22Rv1 (cell line): Measurements from ENCODE around the gene PPEF1.

ENCODE experiments used
- H3K27ac ChIP-seq: fragments of 450-650 bp; 2 replicates; pipeline ENCODE4 v1.5.1; 2017
- ZFX ChIP-seq: fragments of 450-650 bp; IDR thresholded peaks from 2 replicates; pipeline ENCODE4 v1.6.1; 2017; ENCODE audit warnings: antibody characterized with exemption, borderline replicate concordance
- TF ChIP-seq, protein P1 (sequence below): fragments of 450-650 bp; IDR thresholded peaks from 2 replicates; pipeline ENCODE4 v1.5.1; 2017; ENCODE audit warnings: mild to moderate bottlenecking

The PPEF1 gene

GRCh38 chrX:18674788-18675735 lies 32.4 kb upstream of the PPEF1 start:
- H3K27ac ChIP-seq, result peak overlapping the region; percentile 48; the same call in 1 of the 2 replicates

DNA sequence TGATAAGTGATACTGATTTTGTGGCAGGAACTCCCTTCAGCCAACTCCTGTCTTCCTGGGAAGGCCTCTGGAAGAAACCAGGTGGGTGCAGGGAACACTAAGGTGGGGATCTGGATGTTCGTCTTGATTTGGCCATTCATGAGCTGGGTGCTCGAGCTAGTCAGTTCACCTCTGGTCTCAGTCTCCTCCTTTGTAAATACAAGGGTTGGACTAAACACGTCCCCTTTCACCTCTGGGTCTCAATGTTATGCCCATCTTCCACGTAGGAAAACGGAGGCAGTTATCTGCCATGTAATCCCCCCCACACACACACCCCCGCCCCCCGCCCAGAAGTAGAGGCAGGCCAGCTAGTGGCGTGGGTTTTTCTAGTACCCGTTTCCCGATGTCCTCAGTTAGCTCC lies 31.4 kb upstream of the PPEF1 start:
- no peak overlapping the region for H3K27ac ChIP-seq
- TF ChIP-seq ZFX, result no peak
- TF ChIP-seq, protein P1, sequence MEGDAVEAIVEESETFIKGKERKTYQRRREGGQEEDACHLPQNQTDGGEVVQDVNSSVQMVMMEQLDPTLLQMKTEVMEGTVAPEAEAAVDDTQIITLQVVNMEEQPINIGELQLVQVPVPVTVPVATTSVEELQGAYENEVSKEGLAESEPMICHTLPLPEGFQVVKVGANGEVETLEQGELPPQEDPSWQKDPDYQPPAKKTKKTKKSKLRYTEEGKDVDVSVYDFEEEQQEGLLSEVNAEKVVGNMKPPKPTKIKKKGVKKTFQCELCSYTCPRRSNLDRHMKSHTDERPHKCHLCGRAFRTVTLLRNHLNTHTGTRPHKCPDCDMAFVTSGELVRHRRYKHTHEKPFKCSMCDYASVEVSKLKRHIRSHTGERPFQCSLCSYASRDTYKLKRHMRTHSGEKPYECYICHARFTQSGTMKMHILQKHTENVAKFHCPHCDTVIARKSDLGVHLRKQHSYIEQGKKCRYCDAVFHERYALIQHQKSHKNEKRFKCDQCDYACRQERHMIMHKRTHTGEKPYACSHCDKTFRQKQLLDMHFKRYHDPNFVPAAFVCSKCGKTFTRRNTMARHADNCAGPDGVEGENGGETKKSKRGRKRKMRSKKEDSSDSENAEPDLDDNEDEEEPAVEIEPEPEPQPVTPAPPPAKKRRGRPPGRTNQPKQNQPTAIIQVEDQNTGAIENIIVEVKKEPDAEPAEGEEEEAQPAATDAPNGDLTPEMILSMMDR, result no peak

More at GRCh38 chrX:18674788-18675735, 32.4 kb upstream of the PPEF1 start:
- TF ChIP-seq ZFX, result no peak
- TF ChIP-seq, protein P1, result no peak

DNA sequence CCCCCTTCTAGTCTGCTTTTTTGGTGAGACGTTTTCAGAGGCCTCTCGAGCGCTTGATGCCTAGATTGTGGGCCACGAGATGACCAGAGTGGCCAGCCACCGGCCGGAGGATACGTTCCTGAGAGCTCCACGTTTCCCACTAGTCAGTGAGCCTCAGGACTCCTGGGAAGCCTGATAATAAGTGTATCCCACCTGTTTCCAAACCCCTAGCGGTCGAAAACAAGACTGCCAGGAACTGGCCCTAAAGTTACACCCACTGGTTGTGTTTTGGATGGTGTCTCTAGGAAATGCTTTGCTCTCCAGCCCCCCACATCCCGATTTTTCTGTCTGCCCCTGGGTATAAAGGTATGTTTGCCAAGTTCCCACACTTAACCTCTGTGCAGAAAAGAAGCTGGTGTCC lies 31.0 kb upstream of the PPEF1 start:
- no peak overlapping the region for H3K27ac ChIP-seq
- TF ChIP-seq, protein P1, result no peak
- no peak for TF ChIP-seq ZFX

DNA sequence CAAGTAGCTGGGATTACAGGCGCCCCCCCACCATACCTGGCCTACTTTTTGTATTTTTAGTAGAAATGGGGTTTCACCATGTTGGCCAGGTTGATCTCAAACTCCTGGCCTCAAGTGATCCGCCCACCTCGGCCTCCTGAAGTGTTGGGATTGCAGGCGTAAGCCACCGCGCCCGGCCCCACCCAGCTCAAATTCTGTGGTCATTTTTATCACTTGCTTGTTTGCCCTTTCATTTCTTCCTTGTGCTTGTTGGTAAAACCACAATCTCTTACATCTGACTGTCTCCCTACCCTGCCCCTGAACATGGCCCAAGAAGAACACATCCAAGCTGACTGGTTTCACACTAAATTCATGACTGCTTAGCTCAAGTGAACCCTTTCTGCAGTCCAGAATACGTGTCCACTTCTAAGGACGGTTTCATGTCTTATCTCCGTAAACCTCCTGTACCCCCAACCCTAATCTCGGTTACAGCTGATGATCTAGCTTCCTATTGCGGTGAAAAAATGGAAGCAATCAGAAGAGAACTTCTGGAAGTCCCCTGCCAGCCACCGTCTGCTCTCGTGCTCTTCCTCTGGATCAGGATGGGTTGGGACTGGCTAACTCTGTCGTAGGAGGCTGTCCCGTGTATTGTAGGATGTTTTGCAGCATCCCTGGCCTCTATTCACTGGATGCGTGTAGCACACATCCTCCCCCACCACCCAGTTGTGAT lies 30.1 kb upstream of the PPEF1 start:
- TF ChIP-seq, protein P1, result no peak

DNA sequence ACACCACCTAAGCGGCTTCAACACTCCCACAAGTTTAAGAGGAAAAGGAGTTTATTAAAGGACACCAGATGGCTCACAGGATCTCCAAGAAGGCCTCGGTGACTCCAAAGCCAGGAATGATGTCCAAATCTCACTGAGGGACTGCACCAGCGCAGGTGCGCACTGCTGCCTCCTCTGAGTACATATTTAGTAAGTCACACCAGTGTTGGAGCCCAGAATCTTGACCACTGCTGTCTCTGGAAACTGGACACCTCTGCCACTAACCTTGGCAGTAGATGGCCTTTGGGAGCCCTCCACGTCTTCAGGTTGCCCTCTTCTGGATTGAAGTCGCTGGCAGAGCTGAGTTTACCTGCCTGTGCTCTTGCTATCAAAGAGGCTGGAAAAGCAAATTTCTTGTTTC lies 25.4 kb upstream of the PPEF1 start:
- H3K27ac ChIP-seq, result no peak overlapping the region
- TF ChIP-seq, protein P1, result no peak
- TF ChIP-seq ZFX, result no peak

More for the DNA sequence above, 30.1 kb upstream of the PPEF1 start:
- no peak overlapping the region for H3K27ac ChIP-seq

DNA sequence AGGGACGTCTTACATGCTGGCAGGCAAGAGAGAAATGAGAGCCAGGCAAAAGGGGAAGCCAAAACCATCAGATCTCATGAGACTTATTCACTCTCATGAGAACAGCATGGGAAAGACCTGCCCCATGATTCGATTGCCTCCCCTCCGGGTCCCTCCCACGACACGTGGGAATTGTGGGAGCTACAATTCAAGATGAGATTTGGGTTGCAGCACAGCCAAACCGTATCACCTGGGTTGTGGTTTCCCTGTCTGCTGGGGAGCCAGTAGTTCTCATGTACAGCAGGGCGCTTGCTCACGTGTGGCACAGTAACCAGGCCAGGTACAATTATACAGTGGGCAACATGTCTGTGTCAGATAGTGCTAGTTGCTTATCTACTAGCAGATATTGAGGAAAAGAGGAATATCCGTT lies 24.5 kb upstream of the PPEF1 start:
- TF ChIP-seq, protein P1, result no peak
- no peak for TF ChIP-seq ZFX
- no peak overlapping the region for H3K27ac ChIP-seq
